Vagina (tissue), 2 donors: ENCODE measurements around the gene MCAM. TPM values are rescaled to one million over a fixed set of nuclear protein-coding genes. Genes with fewer than 3 reads are reported as not detected.

Experiments
- DNase-seq, 2 donors: peaks; one replicate each; pipeline ENCODE4 v3.0.0-alpha.2; 2017; ENCODE audit errors: extremely low spot score in 2 of 2
- H3K27ac ChIP-seq: fragments of 200-600 bp; sonication (generic); one replicate; pipeline ENCODE4 v1.5.1; 2019
- H3K27me3 ChIP-seq: fragments of 200-600 bp; sonication (generic); one replicate; pipeline ENCODE4 v1.5.1; 2019
- H3K36me3 ChIP-seq, 2 donors: fragments of 200-600 bp; sonication (generic); one replicate each; pipeline ENCODE4 v1.5.1; 2017 to 2019
- H3K4me1 ChIP-seq: fragments of 200-600 bp; sonication (generic); one replicate; pipeline ENCODE4 v1.5.1; 2019
- H3K4me3 ChIP-seq, 2 donors: fragments of 200-600 bp; sonication (generic); 1 replicate in 1 of 2; 2 replicates in 1 of 2; pipeline ENCODE4 v1.5.1; 2016 to 2019
- H3K9me3 ChIP-seq: fragments of 200-600 bp; sonication (generic); one replicate; pipeline ENCODE4 v1.5.1; 2019
- POLR2A ChIP-seq, 2 donors: fragments of 450-650 bp; IDR thresholded peaks; one replicate each; pipeline ENCODE4 v1.6.1; 2017; ENCODE audit warnings: antibody characterized with exemption in 2 of 2, mild to moderate bottlenecking in 2 of 2, moderate library complexity in 2 of 2
- POLR2AphosphoS5 ChIP-seq, 2 donors: sonication (generic); formaldehyde crosslinking; IDR thresholded peaks; one replicate each; pipeline ENCODE4 v1.9.0; 2017; ENCODE audit warnings: antibody characterized with exemption in 2 of 2, mild to moderate bottlenecking in 2 of 2, low read depth in 1 of 2; ENCODE audit not compliant: insufficient read depth in 1 of 2
- intact Hi-C: fragments of 100-400 bp; cut with DNase I; formaldehyde crosslinking; loops from one replicate; pipeline ENCODE4 v1.15.1; 2023
- total RNA-seq: library from RNA; depleted of rRNA; stranded (reverse); fragments of >200 nt; gene quantifications from one replicate; pipeline ENCODE4 v1.2.3, GENCODE V29; 2016
- TF ChIP-seq, protein P1 (sequence below), 3 experiments: fragments of 450-650 bp in 2 of 3; fragments of 200-600 bp in 1 of 3; sonication (generic) in 1 of 3; IDR thresholded peaks; one replicate each; pipeline ENCODE4 v1.5.1; 2017 to 2019; ENCODE audit warnings: antibody characterized with exemption in 3 of 3, mild to moderate bottlenecking in 2 of 3, moderate library complexity in 2 of 3

The MCAM gene
- total RNA-seq, 1 donor from 2014 or later: 295 TPM

- TF ChIP-seq POLR2AphosphoS5 (IDR thresholded peaks at IDR 0.05; ENCODE audit: insufficient read depth in 1 of 2, low read depth in 1 of 2): peak in 1 of 2 donors; percentile 70
- TF ChIP-seq, protein P1, sequence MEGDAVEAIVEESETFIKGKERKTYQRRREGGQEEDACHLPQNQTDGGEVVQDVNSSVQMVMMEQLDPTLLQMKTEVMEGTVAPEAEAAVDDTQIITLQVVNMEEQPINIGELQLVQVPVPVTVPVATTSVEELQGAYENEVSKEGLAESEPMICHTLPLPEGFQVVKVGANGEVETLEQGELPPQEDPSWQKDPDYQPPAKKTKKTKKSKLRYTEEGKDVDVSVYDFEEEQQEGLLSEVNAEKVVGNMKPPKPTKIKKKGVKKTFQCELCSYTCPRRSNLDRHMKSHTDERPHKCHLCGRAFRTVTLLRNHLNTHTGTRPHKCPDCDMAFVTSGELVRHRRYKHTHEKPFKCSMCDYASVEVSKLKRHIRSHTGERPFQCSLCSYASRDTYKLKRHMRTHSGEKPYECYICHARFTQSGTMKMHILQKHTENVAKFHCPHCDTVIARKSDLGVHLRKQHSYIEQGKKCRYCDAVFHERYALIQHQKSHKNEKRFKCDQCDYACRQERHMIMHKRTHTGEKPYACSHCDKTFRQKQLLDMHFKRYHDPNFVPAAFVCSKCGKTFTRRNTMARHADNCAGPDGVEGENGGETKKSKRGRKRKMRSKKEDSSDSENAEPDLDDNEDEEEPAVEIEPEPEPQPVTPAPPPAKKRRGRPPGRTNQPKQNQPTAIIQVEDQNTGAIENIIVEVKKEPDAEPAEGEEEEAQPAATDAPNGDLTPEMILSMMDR (IDR thresholded peaks at IDR 0.05): peak; percentile 82 to 95 (median 88)
- no peak for TF ChIP-seq POLR2A (IDR thresholded peaks at IDR 0.05)
- Histone ChIP-seq H3K4me3 (peak overlapping the region; percentile 42 to 48), H3K27me3 (no peaks in the 10 kb centered on the region), H3K4me1 (peaks cover 13% of the 10 kb centered on the region), H3K9me3 (no peaks in the 10 kb centered on the region), H3K36me3 (no peaks in the 10 kb centered on the region), H3K27ac (peak overlapping the region; percentile 72)
- no peak for DNase-seq
- intact Hi-C loops: loop anchor here (5.0 kb wide), 1 partner anchor 116 kb away; no protein-coding TSS in a partner anchor
Measured at GRCh38 chr11:119356349-119357031, 39.6 kb upstream of the MCAM start.

DNA sequence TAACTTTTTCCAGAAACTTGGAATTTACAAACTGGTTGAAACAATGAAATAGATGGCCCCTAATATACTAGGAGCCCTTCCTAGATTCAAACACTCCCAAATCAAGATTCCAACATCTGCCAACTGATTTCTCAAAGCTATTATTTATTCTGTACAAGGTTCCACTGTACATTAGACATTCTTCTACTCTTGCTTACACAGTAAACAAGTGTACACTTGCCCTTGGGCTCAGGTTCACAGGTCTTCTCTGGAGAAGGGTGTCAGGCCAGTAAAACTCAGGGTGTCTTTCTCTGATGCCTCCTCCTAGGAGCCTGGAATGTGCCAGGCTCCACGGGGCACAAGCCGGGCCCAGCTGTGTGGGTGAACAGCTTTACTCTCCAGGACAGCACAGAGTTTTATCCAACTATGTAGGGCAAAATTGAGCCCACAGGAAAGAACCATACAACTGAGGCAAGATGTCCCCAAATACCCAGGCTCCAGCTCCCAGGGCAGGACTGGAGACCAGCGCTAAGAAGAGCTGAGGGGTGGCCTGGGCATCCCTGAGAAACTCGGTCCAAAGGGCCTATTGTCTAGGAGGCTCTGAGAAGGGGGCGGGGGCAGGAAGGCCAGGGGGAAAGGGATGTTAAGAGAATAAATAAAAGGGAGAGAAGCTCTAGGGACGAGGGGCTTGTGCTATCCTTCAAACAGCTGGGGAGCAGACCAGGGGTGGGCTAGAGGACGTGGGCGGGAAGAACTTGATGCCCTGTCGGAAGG, 38.3 kb upstream of the MCAM start:
- H3K27me3 ChIP-seq: no peaks in the 10 kb centered on the region
- H3K4me3 ChIP-seq: no peak overlapping the region
- H3K36me3 ChIP-seq: no peaks in the 10 kb centered on the region
- peaks cover 7% of the 10 kb centered on the region for H3K4me1 ChIP-seq
- no peak overlapping the region for H3K27ac ChIP-seq
- TF ChIP-seq, protein P1 (IDR thresholded peaks at IDR 0.05): no peak
- no peak for TF ChIP-seq POLR2A (IDR thresholded peaks at IDR 0.05)
- TF ChIP-seq POLR2AphosphoS5 (IDR thresholded peaks at IDR 0.05; ENCODE audit: insufficient read depth in 1 of 2, low read depth in 1 of 2): no peak
- no peaks in the 10 kb centered on the region for H3K9me3 ChIP-seq
- intact Hi-C loops: loop anchor here (5.0 kb wide), 1 partner anchor 117 kb away; no protein-coding TSS in a partner anchor
- no peak for DNase-seq

DNA sequence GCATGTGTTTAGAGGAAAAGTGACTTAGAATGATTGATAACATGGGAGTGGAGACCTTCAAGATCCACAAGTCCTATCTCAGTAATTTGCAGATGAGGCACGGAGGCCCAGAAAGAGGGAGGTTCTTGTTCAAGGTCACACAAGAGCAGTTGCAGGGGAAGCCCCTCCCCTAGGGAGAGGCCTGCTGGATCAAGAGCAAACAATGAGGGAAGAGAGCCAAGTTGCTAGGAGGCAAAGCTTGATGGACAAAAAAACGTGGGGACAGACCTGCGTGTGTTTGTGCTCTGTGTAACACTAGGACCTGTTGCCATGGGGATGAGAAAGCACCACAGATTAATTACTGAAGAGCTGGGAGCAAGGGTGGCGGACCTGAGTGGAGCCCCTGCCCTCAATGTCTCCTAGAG, 35.9 kb upstream of the MCAM start:
- intact Hi-C loops: no loop called here

GRCh38 chr11:119351232-119351631, 34.3 kb upstream of the MCAM start:
- Histone ChIP-seq H3K27ac (no peak overlapping the region), H3K9me3 (no peaks in the 10 kb centered on the region), H3K27me3 (no peaks in the 10 kb centered on the region), H3K36me3 (no peaks in the 10 kb centered on the region), H3K4me1 (peaks cover 7% of the 10 kb centered on the region), H3K4me3 (no peak overlapping the region)
- no peak for DNase-seq
- TF ChIP-seq, protein P1 (IDR thresholded peaks at IDR 0.05): no peak
- TF ChIP-seq POLR2AphosphoS5 (IDR thresholded peaks at IDR 0.05; ENCODE audit: insufficient read depth in 1 of 2, low read depth in 1 of 2) (no peak), POLR2A (IDR thresholded peaks at IDR 0.05) (no peak)
- intact Hi-C loops: no loop called here

More for the DNA sequence above, 35.9 kb upstream of the MCAM start:
- Histone ChIP-seq H3K36me3 (no peaks in the 10 kb centered on the region), H3K27ac (no peak overlapping the region), H3K9me3 (no peaks in the 10 kb centered on the region), H3K4me1 (peaks cover 7% of the 10 kb centered on the region), H3K4me3 (no peak overlapping the region), H3K27me3 (no peaks in the 10 kb centered on the region)
- no peak for DNase-seq
- TF ChIP-seq POLR2A (IDR thresholded peaks at IDR 0.05) (no peak), POLR2AphosphoS5 (IDR thresholded peaks at IDR 0.05; ENCODE audit: insufficient read depth in 1 of 2, low read depth in 1 of 2) (no peak)
- TF ChIP-seq, protein P1 (IDR thresholded peaks at IDR 0.05): no peak
